Kidney capillary endothelial cell (primary cell): ENCODE results near the gene PDE10A.
"Not testable (repeated sequence)": the region's sequence is repeated elsewhere in the genome, so short reads cannot be mapped to it uniquely, and the experiment has no call there.

Experiments
- DNase-seq: peaks from one replicate; pipeline ENCODE4 v3.0.0-alpha.2; 2018; ENCODE audit warnings: low spot score

The PDE10A gene

DNA sequence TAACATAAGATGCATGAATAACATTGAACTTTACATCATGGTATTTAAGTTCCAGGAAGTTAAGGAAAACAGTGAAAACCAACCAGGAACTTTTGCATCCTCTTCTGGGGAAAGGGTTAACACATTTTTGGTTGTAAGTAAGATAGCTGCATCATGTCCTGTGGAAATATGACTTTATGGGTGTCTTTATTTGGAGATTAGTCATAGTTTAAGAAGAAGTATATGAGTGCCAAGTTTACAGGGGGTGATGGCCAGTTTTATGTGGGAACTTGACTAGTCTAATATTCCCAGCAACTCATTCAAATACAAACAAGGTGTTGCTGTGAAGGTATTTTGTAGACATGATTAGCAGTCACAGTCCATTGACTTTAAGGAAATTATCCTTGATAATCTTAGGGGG is 78.0 kb downstream of the PDE10A start:
- peak; percentile 23 for DNase-seq

DNA sequence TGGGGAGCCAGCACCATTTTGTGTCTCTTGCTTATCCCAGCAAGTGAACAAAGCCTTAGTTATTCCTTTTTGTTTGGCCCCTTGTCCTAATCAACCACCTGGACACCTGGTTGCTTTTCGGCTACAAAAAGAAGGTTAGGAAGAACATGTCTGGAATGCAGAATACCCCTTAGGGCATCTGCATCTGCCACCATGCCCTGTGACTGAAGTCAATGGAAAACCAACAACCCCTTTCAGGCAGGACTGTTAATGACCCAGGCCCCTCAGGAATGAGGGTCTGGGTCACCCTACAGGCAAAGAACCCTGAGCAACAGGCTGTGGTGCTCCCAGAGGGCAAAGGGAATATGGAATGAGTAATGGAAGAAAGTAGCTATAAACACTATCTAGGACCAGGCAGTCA is 78.5 kb downstream of the PDE10A start:
- DNase-seq, result no peak

DNA sequence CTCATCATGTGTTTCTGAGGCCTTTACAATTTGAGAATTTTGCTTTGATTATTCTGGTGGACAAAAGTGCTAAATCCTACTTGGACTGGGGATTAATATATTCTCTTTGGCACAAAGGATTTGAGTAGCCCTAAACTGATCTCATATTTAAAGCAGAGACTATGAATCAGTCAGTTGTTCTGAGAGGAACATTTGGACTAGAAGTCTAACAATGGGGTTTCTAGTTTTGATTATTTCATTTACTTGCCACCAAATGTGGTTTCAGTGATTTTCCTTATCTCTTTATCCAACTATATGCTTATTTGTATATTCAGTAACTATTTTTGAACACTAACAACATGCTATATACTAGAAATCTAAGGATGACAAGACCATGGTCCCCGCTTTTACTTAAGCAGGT is 81.4 kb downstream of the PDE10A start:
- no peak for DNase-seq

DNA sequence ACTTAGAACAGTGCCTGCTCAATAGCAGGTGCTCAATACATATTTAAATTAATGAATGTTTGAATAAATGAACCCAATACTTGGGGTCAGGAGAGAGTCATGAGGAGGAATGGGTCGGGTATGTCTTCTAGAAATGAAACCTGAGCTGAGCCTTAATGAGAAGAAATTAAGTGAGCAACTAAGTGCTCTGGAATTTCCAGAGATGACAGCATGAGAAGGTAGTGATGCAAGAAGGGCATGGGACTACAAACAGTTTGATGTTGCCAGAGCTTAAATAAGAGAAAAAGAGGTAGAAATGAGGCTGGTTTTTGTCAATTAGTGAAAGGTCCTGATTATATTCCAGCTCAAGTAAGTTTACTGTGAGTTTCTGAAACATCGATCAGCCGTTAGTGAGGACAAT is 82.9 kb downstream of the PDE10A start:
- DNase-seq, result no peak

DNA sequence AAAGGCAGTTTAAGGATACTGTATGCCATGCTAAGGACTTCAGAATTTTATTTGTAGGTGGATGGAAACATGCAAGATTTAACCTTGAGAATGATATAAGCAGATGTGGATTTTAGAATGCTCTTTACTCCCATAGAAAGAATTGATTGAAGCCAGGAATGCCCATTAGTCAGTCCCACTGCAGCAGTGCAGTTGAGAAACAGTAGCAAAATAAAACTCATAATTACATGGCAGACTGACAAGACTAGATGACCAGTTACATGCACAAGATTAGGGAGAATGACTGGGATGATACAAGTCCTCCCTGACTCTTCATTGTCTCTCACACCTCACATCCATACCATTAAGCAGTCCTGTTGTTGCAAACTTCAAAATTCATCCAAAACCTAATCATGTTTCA is 83.9 kb downstream of the PDE10A start:
- DNase-seq, result no peak

DNA sequence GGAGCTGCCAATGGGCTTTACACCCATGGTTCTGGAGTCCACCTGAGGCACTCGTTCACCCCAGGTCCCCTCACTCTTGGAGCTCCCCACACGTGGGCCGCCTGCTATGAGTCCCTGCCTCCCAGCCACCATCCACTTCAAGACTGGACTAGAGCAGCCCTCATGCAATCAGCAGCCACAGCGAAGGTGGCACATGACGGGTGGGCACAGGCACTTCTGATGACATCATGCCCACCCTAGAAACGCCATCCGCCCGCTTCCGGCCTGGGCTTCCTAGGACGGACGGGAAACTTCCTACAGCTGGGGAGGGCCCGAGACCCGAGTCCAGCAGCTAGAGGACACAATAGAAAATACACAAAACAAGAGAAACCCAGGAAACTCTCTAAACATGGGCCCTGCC is 85.5 kb downstream of the PDE10A start:
- no peak for DNase-seq

DNA sequence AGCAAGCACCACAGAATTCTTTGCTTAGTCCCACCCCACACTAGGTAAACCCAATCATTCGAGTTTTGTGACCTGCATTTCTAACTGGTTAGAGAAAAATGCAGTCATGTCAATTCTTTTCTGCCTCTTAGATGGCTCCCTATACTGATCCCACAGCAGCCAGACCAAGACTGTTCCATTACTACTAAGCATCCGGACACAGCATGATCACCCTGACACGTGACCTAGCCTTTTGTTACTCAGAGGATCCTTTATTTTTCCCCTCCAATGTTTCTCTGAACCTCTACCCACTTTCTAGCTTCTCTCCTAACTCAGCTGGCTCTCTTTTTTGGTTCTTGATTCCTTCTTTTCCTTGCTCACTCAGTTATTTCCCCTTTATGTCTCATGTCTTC is 87.9 kb downstream of the PDE10A start:
- no peak for DNase-seq

DNA sequence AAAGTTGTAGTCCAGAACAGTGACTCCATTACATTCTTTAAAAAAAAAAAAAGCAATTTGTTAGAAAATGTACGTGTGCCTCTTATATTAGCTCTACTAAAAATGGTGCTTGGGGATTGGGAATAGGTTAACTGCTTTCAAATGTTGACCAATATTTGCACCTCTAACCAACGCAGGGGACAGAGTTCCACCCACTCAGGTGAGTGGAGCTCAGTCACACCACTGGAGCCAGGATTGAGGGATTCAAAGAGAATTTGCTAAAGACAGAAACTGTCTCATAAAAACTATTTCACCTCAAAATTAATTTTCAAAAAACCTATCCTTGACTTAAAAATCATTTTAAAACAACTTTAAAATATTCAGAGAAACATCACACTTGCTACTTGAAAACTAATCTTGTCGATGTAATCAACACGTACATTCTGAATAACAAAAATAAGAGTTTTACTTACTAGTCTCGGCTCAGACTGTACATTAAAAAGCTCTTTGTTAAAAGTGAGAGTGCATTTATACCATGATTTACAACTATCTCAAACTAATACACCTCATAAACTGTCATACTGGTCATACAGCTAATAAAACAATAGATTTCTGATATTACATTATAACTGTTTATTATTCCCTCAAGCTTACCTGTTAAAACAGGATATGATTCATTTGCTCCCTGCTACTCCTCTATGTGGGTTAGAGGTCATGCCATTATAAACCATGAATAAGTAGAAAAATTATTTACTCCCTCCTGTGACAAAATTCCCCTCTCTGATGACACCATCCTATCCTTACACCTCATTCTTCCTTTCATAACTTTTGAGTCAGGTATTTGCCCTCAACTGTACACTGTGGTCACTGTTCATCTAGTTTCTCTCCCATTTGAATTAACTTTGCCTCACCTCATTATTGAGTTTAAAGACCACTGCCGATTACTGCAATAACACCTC is 88.6 kb downstream of the PDE10A start:
- peak; percentile 25 for DNase-seq

DNA sequence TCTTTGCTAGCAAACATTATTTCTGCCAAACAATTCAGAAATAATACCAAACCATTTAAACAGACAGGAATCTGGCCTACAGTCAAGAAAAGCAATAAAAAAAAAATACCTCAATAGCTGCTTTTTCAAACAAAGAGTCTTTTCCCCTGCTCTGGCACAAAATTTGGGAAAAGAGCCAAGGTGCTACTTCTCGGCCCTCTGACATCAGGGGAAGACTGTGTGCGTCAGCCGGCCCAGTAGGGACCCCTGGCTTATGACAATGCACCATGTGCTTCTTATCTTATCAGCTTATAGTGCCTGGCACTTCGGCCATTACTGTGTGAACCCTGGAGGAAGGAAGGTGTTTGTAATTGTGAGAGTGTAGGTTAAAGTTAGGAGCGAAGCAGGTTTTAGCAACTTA is 89.4 kb downstream of the PDE10A start:
- peak; percentile 22 for DNase-seq

DNA sequence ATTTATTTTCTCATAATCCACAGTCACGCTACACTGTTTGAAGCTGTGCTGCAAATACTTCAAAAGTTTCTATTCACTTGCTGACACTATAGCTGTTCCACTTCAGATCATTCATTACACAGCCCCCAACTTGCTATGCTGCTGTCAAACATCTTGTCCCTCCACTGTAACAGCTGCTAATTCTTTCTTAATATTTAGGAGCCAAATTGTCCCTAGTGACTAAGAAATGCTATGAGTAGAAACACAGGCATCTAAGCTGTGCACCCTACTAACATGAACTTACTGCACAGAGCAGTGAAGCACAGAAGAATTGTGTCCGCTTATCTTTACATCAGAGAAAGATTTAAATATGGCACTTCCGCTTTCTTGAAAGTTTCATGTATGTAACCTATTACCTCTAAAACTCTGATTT is 91.3 kb downstream of the PDE10A start:
- no peak for DNase-seq

DNA sequence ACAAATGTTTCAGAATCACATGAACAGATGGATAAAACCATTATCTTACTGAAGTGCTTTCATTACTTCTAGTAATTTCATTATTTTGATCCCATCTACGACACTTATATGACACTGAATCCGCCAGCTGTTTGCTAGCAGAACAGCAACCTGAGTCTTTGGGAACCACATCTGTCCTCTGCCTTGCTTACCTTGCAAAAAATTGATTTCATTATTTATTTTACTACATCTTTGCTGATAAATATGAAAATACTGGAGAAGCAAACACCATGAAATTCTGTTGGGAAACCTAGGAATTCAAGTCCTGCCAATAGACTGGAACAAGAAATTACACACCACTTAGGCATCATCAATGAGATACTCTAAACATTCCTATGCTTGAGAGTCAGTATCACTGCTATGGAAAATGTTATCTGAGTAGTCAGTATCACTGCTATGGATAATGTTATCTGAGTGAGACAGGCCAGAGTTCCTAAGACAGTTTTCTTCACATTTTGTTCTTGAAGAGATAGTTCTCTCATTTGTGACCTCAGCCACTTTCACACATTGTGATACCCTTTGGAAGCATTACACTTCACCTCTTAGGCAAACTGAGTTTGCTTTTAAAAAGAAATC is 91.9 kb downstream of the PDE10A start:
- DNase-seq, result no peak

DNA sequence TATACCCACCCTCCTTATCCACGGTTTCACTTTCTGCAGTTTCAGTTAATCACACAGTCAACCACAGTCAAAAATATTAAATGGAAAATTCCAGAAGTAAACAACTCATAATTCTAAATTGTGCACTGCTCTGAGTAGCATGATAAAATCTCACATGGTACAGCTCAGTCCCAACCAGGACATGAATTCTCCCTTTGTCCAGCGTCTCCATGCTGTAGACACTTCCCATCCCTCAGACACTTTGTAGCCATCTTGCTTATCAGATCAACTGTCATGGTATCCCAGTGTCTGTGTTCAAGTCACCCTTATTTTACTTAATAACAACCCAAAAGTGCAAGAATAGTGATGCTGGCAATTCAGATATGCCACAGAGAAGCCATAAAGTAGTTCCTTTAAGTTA is 94.7 kb downstream of the PDE10A start:
- no peak for DNase-seq

DNA sequence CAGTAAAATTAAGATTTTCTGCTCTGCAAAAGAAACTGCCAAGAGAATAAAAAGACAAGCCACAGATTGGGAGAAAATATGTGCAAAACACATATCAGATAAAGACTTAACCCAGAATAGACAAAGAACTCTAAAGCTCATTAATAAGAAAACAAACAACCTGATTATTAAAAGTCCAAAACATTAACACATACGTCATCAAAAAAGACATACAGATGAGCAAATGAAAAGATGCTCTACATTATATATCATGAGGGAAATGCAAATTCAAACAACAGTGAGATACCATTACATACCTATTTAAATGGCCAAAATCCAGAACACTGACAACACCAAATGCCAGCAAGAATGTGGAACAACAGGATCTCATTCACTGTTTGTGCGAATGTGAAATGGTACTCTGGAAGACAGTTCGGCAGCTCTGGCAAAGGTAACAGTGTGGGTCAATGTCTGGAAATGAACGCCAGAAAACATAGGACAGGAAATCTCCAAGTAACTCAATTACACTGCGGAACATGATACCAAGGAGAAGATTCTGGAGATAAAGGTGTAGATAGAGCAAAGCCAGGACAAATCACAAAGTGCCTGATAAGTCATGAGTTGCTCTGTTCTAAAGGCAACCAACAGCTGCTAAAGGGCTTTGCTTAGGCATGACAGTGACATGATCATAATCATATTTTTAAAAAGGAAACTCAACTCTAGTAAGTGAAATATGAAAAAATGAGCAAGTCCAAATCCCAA is 96.8 kb downstream of the PDE10A start:
- no peak for DNase-seq

DNA sequence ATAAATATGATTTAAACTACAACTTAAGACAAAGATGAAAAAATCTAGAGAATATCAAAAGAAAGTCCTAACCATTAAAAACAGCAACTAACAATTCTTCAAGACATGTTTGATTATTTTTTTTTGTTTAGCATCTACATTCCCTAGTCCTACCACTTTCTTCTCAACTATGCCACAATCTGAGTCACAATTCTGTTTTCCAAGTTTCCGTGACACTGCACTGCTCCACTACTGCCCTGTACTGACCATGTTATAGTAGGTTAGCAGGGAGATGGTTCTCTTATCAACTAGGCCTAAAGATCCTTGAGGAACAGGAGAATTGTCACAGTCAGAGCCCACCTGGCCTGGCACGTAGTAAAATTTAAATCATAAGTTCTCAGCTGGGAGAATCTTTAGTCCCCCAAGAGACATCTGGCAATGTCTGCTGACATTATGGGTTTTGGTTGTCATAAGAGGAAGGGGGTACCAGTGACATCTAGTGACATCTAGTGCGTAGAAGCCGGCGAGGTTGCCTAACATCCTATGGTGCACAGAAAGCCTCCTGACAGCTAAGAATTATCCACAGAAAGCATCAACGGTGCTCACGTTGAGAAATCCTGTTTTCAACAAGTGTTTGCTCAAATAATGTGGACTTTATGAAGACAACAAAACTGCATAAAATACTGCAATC is 100.5 kb downstream of the PDE10A start:
- DNase-seq, result no peak

DNA sequence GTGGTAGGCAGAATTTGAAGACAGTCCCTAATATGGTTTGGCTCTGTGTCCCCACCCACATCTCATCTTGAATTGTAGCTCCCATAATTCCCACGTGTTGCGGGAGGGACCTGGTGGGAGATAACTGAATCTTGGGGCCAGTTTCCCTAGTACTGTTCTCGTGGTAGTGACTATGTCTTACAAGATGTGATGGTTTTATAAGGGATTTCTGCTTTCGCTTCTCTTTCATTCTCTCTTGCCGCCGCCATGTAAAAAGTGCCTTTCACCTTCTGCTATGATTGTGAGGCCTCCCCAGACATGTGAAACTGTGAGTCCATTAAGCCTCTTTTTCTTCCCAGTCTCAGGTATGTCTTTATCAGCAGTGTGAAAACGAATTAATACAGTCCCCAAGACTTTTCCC is 103.4 kb downstream of the PDE10A start:
- no peak for DNase-seq

DNA sequence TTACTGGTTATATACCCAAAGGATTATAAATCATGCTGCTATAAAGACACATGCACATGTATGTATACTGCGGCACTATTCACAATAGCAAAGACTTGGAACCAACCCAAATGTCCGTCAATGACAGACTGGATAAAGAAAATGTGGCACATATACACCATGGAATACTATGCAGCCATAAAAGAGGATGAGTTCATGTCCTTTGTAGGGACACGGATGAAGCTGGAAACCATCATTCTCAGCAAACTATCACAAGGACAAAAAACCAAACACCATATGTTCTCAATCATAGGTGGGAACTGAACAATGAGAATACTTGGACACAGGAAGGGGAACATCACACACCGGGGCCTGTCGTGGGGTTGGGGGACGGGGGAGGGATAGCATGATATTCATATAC is 104.9 kb downstream of the PDE10A start:
- DNase-seq, result not testable (repeated sequence)

DNA sequence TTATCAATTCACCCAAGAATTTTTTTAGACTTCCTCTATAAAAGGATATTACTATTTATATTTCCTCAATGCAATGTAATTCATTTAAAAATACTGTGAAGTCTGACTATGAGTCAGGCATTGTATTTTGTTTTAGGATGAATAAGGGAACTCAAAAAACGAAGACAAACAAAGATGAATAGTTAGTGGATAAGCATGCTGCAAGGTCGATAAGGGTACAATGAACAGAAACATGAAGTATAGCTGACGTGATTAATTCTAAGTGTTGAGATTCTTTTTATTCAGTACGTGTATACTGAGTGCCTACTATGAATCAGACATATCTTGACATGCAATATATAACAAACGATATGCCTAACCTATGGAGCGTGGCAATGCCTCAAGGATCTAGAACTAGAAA is 105.4 kb downstream of the PDE10A start:
- no peak for DNase-seq

DNA sequence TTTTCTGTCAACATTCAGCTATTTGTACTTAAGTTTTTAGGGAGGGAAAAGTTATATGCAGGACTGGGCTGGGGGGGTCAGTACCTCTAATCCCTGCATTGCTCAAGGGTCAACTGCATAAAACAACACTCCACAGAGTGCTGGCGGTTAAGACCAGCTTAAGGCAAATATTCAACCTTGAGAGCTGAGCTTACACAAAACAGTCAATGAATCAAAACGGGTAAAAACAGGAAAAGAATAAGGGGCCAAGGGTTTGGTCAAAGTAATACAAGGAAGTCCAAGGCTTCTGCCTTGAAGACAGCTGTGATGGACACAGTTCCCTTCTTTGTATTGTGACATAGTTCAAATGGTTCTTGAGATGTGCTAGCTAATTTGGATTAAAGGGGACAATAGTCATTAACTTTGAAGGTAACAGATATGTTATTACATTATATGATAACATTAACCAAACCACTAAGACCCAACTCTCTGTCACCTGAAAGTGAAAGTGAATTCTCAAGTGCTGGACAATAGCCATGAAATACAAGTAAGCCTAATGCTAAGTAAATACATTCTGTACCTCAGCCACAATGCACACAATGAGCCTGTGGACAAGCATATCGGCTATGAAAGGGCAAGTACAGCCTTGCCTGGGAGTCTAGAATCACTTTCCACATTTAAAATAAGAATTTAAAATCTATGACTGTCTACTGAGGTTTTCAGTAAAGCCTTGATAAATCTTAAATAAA is 106.8 kb downstream of the PDE10A start:
- no peak for DNase-seq

DNA sequence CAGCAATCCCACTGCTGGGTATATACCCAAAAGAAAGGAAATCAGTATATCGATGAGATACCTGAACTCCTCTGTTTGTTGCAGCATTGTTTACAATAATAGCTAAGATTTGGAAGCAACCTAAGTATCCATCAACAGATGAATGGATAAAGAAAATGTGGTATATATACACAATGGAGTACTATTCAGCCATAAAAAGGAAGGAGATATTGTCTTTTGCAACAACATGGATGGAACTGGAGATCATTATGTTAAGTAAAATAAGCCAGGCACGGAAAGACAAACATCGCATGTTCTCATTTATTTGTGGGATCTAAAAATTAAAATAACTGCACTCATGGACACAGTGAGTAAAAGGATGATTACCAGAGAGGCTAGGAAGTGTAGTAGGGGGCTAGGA is 108.4 kb downstream of the PDE10A start:
- DNase-seq, result not testable (repeated sequence)

DNA sequence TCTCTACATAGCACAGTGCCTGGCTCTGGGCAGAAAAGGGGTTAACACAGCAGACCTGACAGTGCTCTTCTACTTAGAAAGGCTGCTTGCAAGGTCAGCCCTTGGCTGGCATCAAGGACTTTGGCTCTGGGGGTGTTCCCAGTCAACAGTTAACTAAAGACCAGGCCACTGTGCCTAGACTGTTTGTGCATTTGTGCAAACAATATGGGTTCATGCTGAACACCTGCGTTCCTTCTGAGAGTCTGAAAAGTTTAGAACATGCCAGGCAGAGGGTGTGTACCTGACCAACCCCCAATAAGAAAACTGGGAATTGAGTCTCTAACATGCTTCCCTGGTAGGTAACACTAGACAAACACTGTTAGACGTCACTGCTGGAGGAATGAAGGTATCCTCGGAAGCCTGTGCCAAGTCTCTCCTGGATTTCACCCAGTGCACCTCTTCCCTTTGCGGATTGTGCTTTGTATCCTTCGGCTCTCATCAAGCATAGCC is 110.7 kb downstream of the PDE10A start:
- no peak for DNase-seq

DNA sequence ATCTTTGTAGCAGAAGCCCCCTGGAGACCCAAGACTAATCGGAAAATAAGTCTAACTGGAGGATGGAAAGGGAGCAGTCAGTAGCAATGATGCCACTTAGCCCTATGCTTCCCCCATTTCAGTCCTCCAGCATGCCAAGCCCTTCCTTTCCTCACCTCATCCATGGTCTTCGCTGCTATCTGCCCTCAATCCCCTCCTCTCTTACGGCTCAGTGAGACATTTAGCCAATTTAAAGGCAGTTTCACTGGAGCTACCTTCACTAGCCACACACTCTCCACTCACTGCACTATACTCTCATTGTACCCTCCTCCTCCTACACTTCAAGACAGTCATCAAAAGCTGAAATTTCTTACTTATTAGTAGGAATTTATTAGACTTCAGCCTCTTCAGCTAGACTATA is 111.2 kb downstream of the PDE10A start:
- DNase-seq, result no peak

DNA sequence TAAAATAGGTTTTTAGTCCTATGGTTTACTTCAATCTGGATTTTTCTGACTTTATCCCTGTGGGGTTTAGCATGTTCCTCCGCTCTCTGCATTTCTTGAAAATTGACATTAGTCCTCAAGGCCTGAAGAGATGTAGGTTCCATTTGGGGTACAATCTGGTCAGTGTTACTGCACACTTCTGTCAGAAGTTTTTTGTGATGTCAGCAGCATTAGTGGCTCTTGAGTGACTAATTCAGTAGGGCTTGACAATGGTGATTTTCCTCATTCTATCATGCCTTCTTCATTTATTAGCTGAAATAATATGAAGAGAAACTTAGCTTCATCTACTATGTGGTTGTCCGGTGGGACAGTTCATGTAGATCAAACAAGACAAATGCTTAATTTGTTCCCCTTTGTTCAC is 114.6 kb downstream of the PDE10A start:
- no peak for DNase-seq
